ENCODE results near the gene TXNRD1.

The TXNRD1 gene

DNA sequence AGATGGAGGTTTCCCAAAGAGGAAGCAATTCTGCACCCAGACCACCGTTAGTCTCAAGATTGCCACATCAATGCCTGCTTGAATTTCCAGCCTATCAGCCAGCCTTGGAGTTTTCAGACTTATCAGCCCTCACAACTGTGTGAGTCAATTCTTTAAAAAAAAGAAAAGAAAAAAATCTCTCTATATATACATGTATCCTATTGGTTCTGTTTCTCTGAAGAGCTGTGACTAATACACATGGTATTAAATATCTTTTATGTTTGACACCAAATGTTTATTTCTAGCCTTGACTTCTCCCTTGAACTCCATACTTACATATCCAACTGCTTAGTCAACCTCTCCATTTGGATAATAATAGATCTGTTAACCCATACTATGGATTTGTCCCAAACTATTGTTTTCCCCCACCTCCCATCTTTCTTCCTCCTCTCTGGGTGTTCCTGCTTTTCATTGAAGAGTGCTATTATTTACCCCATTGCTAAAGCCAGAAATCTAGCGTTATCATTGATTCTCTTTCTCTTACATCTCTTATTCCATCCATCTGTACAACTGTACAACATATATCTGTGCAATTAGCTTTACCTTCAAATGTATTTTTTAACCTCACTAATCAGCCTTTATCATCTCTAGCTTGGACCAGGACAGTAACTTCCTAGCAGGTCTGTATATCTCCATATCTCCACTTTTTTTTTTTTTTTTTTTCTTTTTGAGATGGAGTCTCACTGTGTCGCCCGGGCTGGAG is 65.3 kb downstream of the TXNRD1 start:
- H3K4me1 ChIP-seq (ENCODE audit: control insufficient read depth, insufficient read depth, low read length, poor library complexity, severe bottlenecking): peaks cover 10% of the 10 kb centered on the region
- no peaks in the 10 kb centered on the region for H3K36me3 ChIP-seq (ENCODE audit: control insufficient read depth, insufficient read depth, low read length)
- no peak overlapping the region for H3K4me3 ChIP-seq (ENCODE audit: extremely low read depth, insufficient read depth, low read length, poor library complexity, severe bottlenecking)
- 64 to 100% methylated on average over 1 to 3 of the region's 4 CpGs for WGBS, 2 experiments (ENCODE audit: insufficient coverage in 2 of 2)
- no peaks in the 10 kb centered on the region for H3K9me3 ChIP-seq (ENCODE audit: control insufficient read depth, low read length)
- H3K27ac ChIP-seq (ENCODE audit: low read depth, low read length, severe bottlenecking): no peak overlapping the region

DNA sequence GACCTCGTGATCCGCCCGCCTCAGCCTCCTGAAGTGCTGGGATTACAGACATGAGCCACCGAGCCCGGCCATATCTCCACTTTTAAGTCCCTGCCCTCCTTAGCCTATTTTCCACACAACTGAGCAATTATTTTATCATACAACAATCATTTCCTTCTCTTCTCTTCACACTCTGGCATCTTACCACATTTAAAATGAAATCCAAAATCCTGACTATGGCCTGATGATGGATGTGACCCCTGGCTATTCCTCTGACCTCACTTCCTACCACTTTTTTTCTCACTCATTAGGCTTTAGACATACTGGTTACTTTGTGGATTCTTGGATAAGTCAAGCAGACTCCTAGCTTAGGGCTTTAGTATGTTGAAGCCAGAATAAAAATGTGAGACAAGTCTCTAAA is 66.1 kb downstream of the TXNRD1 start:
- 89 to 94% methylated on average over 5 of the region's 5 CpGs for WGBS, 2 experiments (ENCODE audit: insufficient coverage in 2 of 2)
- Histone ChIP-seq H3K36me3 (ENCODE audit: control insufficient read depth, insufficient read depth, low read length) (no peaks in the 10 kb centered on the region), H3K27ac (ENCODE audit: low read depth, low read length, severe bottlenecking) (no peak overlapping the region), H3K4me3 (ENCODE audit: extremely low read depth, insufficient read depth, low read length, poor library complexity, severe bottlenecking) (no peak overlapping the region), H3K4me1 (ENCODE audit: control insufficient read depth, insufficient read depth, low read length, poor library complexity, severe bottlenecking) (peaks cover 16% of the 10 kb centered on the region), H3K9me3 (ENCODE audit: control insufficient read depth, low read length) (no peaks in the 10 kb centered on the region)

DNA sequence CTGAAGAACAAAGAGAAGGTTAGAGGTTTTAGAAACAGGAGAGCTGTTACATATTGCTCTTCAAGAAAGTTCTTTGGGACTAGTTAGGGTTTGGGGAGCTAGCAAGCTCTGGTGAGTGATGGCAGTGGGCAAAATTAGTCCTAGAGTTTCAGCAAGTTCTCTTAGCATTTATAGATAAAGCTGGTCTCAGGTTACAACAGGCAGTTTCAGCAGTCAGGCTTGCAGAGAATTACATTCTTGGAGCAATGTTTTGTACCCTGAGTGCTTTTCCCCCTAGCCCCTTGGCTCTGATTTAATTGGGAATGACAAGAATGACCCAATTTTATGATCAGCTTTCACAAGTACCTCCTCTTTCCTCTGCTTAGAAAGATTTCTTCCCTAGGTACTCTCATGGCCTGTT is 66.5 kb downstream of the TXNRD1 start:
- Histone ChIP-seq H3K4me1 (ENCODE audit: control insufficient read depth, insufficient read depth, low read length, poor library complexity, severe bottlenecking) (peaks cover 16% of the 10 kb centered on the region), H3K36me3 (ENCODE audit: control insufficient read depth, insufficient read depth, low read length) (no peaks in the 10 kb centered on the region), H3K9me3 (ENCODE audit: control insufficient read depth, low read length) (no peaks in the 10 kb centered on the region), H3K4me3 (ENCODE audit: extremely low read depth, insufficient read depth, low read length, poor library complexity, severe bottlenecking) (no peak overlapping the region), H3K27ac (ENCODE audit: low read depth, low read length, severe bottlenecking) (no peak overlapping the region)

GRCh38 chr12:104285740-104286515 is 70.3 kb downstream of the TXNRD1 start:
- 100% methylated on average over 1 of the region's 3 CpGs; no CpG with 5 or more reads in 1 of the 2 experiments for WGBS, 2 experiments (ENCODE audit: insufficient coverage in 2 of 2)
- Histone ChIP-seq H3K27ac (ENCODE audit: low read depth, low read length, severe bottlenecking) (peak overlapping the region; percentile 100), H3K4me1 (ENCODE audit: control insufficient read depth, insufficient read depth, low read length, poor library complexity, severe bottlenecking) (peaks cover 13% of the 10 kb centered on the region), H3K4me3 (ENCODE audit: extremely low read depth, insufficient read depth, low read length, poor library complexity, severe bottlenecking) (peak overlapping the region; percentile 70), H3K36me3 (ENCODE audit: control insufficient read depth, insufficient read depth, low read length) (peaks cover 14% of the 10 kb centered on the region), H3K9me3 (ENCODE audit: control insufficient read depth, low read length) (no peaks in the 10 kb centered on the region)

GRCh38 chr12:104286516-104287482 is 71.2 kb downstream of the TXNRD1 start:
- peaks cover 13% of the 10 kb centered on the region for H3K4me1 ChIP-seq (ENCODE audit: control insufficient read depth, insufficient read depth, low read length, poor library complexity, severe bottlenecking)
- H3K9me3 ChIP-seq (ENCODE audit: control insufficient read depth, low read length): no peaks in the 10 kb centered on the region
- H3K36me3 ChIP-seq (ENCODE audit: control insufficient read depth, insufficient read depth, low read length): peaks cover 21% of the 10 kb centered on the region
- peak overlapping the region; percentile 70 for H3K4me3 ChIP-seq (ENCODE audit: extremely low read depth, insufficient read depth, low read length, poor library complexity, severe bottlenecking)
- peak overlapping the region; percentile 100 for H3K27ac ChIP-seq (ENCODE audit: low read depth, low read length, severe bottlenecking)
- 0 to 1% methylated on average over 26 to 28 of the region's 40 CpGs for WGBS, 2 experiments (ENCODE audit: insufficient coverage in 2 of 2)

DNA sequence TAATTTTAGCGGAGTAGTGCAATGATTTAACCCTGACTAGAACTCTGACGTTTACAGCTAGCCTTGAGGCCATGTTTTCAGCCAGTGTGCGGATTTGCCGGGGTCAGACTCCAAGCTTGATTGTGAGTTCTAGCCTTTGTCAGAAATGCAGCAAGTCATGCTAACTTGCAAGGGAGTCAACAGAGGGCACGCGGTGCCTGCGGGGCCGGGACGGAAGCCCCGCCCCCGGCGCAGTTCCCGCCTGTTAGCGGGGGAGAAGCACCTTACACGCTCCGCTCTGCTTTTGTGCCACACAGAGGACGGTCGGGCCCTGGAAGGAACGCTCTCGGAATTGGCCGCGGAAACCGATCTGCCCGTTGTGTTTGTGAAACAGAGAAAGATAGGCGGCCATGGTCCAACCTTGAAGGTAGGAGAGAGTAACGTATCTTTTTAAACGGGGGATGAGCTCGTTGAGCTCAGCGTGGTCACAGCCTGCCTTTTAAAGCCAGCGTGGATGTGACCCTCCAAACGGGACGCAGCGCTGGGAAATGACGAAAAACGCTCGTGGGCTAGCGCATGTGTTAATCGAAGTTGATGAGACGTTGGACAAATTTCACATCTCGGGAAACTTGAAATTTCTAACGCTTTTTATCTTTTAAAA is 73.2 kb downstream of the TXNRD1 start:
- H3K27ac ChIP-seq (ENCODE audit: low read depth, low read length, severe bottlenecking): peak overlapping the region; percentile 100
- H3K36me3 ChIP-seq (ENCODE audit: control insufficient read depth, insufficient read depth, low read length): peaks cover 37% of the 10 kb centered on the region
- H3K4me1 ChIP-seq (ENCODE audit: control insufficient read depth, insufficient read depth, low read length, poor library complexity, severe bottlenecking): peaks cover 16% of the 10 kb centered on the region
- WGBS, 2 experiments (ENCODE audit: insufficient coverage in 2 of 2): 0 to 1% methylated on average over 40 to 41 of the region's 41 CpGs
- peak overlapping the region; percentile 70 for H3K4me3 ChIP-seq (ENCODE audit: extremely low read depth, insufficient read depth, low read length, poor library complexity, severe bottlenecking)
- H3K9me3 ChIP-seq (ENCODE audit: control insufficient read depth, low read length): no peaks in the 10 kb centered on the region

DNA sequence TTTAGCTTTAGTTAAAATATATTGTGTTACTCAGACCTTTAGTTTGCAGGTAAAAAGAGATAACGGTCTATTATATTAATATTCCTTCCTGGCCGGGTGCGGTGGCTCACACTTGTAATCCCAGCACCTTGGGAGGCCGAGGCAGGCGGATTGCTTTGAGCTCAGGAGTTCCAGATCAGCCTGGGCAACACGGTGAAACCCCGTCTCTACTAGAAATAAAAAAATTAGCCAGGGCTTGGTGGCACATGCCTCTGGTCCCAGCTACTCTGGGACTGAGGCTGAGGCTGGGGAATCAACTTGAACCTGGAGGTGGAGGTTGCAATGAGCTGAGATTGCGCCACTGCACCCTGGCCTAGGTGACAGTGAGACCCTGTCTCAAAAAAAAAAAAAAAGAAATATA is 74.7 kb downstream of the TXNRD1 start:
- Histone ChIP-seq H3K4me1 (ENCODE audit: control insufficient read depth, insufficient read depth, low read length, poor library complexity, severe bottlenecking) (peaks cover 16% of the 10 kb centered on the region), H3K9me3 (ENCODE audit: control insufficient read depth, low read length) (no peaks in the 10 kb centered on the region), H3K36me3 (ENCODE audit: control insufficient read depth, insufficient read depth, low read length) (peaks cover 49% of the 10 kb centered on the region), H3K27ac (ENCODE audit: low read depth, low read length, severe bottlenecking) (no peak overlapping the region), H3K4me3 (ENCODE audit: extremely low read depth, insufficient read depth, low read length, poor library complexity, severe bottlenecking) (no peak overlapping the region)
- 83 to 92% methylated on average over 4 to 5 of the region's 8 CpGs for WGBS, 2 experiments (ENCODE audit: insufficient coverage in 2 of 2)

DNA sequence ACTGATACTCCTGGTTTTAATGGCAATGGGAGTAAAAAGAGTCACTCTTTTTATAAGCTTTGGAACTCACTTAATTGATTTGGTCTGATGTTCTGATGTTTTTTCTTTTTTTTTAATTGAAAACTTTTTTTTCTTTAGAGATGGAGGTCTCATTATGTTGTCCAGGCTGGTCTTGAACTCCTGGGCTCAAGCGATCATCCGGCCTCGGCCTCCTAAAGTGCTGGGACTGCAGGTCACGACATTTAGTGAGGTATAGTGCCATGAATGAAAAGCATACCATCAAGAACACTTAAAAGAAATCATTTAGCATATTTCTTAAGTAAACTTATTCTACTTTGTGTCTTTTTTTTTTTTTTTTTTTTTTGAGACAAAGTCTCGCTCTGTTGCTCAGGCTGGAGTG is 75.3 kb downstream of the TXNRD1 start:
- 100% methylated on average over 1 of the region's 5 CpGs; no CpG with 5 or more reads in 1 of the 2 experiments for WGBS, 2 experiments (ENCODE audit: insufficient coverage in 2 of 2)
- H3K4me1 ChIP-seq (ENCODE audit: control insufficient read depth, insufficient read depth, low read length, poor library complexity, severe bottlenecking): peaks cover 15% of the 10 kb centered on the region
- H3K4me3 ChIP-seq (ENCODE audit: extremely low read depth, insufficient read depth, low read length, poor library complexity, severe bottlenecking): no peak overlapping the region
- H3K27ac ChIP-seq (ENCODE audit: low read depth, low read length, severe bottlenecking): no peak overlapping the region
- peaks cover 54% of the 10 kb centered on the region for H3K36me3 ChIP-seq (ENCODE audit: control insufficient read depth, insufficient read depth, low read length)
- H3K9me3 ChIP-seq (ENCODE audit: control insufficient read depth, low read length): no peaks in the 10 kb centered on the region

DNA sequence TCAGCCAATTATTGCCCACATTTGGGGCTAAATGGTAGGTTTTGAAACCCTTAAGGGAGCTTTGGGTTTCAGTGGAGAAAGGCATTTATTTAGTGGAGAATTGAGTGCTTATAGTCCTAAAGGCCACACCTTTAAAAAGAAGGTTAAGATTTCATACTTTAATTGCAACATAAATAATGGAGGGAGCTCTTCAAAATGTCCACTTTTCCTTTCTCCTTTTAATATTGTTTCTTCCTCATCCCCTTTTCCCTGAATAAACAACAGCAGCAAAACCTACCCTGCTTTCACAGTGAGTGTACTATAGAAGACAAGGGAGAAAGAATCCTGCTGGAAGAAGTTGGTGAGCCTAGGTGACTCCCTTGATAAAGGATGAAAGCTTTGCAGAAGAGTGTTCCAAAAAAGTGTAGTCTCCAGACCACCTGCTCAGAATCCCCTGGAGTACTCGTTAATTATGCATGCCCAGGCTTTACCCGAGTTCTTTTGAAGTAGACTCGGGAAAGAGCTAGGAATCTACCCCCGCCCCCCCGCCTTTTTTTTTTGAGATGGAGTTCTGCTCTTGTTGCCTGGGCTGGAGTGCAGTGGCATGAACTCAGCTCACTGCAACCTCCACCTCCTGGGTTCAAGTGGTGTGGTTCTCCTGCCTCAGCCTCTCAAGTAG is 76.4 kb downstream of the TXNRD1 start:
- WGBS, 2 experiments (ENCODE audit: insufficient coverage in 2 of 2): 52% methylated on average over 5 of the region's 5 CpGs
- peaks cover 65% of the 10 kb centered on the region for H3K36me3 ChIP-seq (ENCODE audit: control insufficient read depth, insufficient read depth, low read length)
- no peak overlapping the region for H3K4me3 ChIP-seq (ENCODE audit: extremely low read depth, insufficient read depth, low read length, poor library complexity, severe bottlenecking)

More for the DNA sequence above, 76.4 kb downstream of the TXNRD1 start:
- no peak overlapping the region for H3K27ac ChIP-seq (ENCODE audit: low read depth, low read length, severe bottlenecking)
- peaks cover 8% of the 10 kb centered on the region for H3K4me1 ChIP-seq (ENCODE audit: control insufficient read depth, insufficient read depth, low read length, poor library complexity, severe bottlenecking)
- no peaks in the 10 kb centered on the region for H3K9me3 ChIP-seq (ENCODE audit: control insufficient read depth, low read length)

All from mesodermal cell (in vitro differentiated cells).